Urothelium cell line (cell line): ENCODE results near the gene DESI2.
"Not testable (repeated sequence)": the region's sequence is repeated elsewhere in the genome, so short reads cannot be mapped to it uniquely, and the experiment has no call there.

Experiments
- DNase-seq: peaks from one replicate; pipeline ENCODE4 v3.0.0; 2011; ENCODE audit warnings: low spot score, mixed read lengths
- FAIRE-seq: peaks from 2 replicates; lab custom pipeline; 2011; peaks lifted over from hg19 to GRCh38; lab: Jason Lieb, UNC

The DESI2 gene

GRCh38 chr1:244702620-244703019 lies 49.7 kb downstream of the DESI2 start:
- no peak for FAIRE-seq
- no peak for DNase-seq

GRCh38 chr1:244704107-244704506 lies 51.2 kb downstream of the DESI2 start:
- no peak for FAIRE-seq
- no peak for DNase-seq

- DNase-seq (no peak), FAIRE-seq (no peak)
Observed at GRCh38 chr1:244705261-244706234, 52.6 kb downstream of the DESI2 start.

- DNase-seq (no peak), FAIRE-seq (no peak)
Observed at GRCh38 chr1:244709076-244709475, 56.1 kb downstream of the DESI2 start.

GRCh38 chr1:244709476-244710368 lies 56.8 kb downstream of the DESI2 start:
- DNase-seq (no peak), FAIRE-seq (no peak)

- FAIRE-seq (no peak), DNase-seq (no peak)
Observed at GRCh38 chr1:244710474-244711062, 57.6 kb downstream of the DESI2 start.

GRCh38 chr1:244712669-244713068 lies 59.7 kb downstream of the DESI2 start:
- FAIRE-seq (no peak), DNase-seq (no peak)

- DNase-seq (no peak), FAIRE-seq (no peak)
Observed at GRCh38 chr1:244713332-244713731, 60.4 kb downstream of the DESI2 start.

- DNase-seq (no peak), FAIRE-seq (no peak)
Observed at GRCh38 chr1:244727871-244728474, 75.0 kb downstream of the DESI2 start.

- DNase-seq (peak; percentile 33), FAIRE-seq (no peak)
Observed at GRCh38 chr1:244730153-244730933, 77.4 kb downstream of the DESI2 start.

- FAIRE-seq (no peak), DNase-seq (no peak)
Observed at GRCh38 chr1:244730934-244731434, 78.1 kb downstream of the DESI2 start.

GRCh38 chr1:244731651-244732050 lies 78.7 kb downstream of the DESI2 start:
- no peak for DNase-seq
- FAIRE-seq = no peak

GRCh38 chr1:244732851-244733450 lies 80.0 kb downstream of the DESI2 start:
- no peak for DNase-seq
- no peak for FAIRE-seq

GRCh38 chr1:244735404-244735803 lies 82.5 kb downstream of the DESI2 start:
- FAIRE-seq = no peak
- no peak for DNase-seq

GRCh38 chr1:244735876-244736561 lies 83.1 kb downstream of the DESI2 start:
- no peak for FAIRE-seq

GRCh38 chr1:244739140-244739539 lies 86.2 kb downstream of the DESI2 start:
- not testable (repeated sequence) for FAIRE-seq, DNase-seq

More at GRCh38 chr1:244735876-244736561, 83.1 kb downstream of the DESI2 start:
- DNase-seq = peak; percentile 29

GRCh38 chr1:244740027-244740617 lies 87.2 kb downstream of the DESI2 start:
- peak; percentile 68 for DNase-seq
- FAIRE-seq = not testable (repeated sequence)

GRCh38 chr1:244741692-244742091 lies 88.8 kb downstream of the DESI2 start:
- DNase-seq = no peak
- no peak for FAIRE-seq
